ENCODE measurements around the gene TRIL.

Gene TRIL

DNA sequence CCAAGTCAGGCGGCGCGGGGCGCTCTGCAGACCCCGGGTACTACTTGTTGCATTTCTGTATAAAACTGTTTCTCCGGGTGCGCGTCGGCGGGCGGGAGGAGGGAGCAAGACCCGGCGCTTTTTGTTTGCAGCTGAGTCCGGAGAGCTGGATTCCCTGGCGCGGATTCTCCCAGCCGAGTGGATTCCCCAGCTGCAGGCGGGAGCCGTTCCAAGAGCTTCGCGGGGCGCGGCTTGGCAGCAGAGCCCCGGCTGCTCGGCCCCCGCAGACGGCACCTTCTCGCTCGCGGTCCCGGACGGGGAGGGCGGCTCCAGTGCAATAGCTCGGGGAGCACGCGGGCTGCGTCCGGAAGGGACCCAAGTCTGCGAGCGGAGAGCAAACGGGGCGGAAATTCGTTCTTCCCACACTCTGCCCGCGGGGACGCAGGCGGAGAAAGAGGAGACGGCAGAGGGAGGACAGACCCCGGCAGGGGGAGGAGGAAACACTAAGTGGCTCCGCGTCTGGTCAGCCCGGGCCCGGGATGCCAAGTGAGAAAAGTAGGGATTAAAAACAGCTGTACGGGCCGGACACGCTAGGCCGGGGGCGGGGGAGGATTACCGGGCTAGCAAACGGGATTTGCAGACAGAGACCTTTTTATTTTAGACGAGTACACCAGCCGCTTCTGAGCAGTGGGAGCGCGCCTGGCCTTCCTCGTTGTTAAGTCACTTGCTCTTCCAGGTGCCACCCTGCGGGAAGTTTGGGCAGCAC is at the start of gene TRIL:
TRIL (minus strand) TSS at position 96 of the 745 bp plus-strand sequence. CDS start 284 bp downstream, outside the sequence.
- no peak for TF ChIP-seq CTCF (IDR thresholded peaks at IDR 0.05; ENCODE audit: low read depth, low read length, missing control alignments)
- H3K4me3 ChIP-seq (ENCODE audit: low read depth, low read length) = no peak within 1 kb of the TSS
- no peak for DNase-seq (ENCODE audit: low read depth)

DNA sequence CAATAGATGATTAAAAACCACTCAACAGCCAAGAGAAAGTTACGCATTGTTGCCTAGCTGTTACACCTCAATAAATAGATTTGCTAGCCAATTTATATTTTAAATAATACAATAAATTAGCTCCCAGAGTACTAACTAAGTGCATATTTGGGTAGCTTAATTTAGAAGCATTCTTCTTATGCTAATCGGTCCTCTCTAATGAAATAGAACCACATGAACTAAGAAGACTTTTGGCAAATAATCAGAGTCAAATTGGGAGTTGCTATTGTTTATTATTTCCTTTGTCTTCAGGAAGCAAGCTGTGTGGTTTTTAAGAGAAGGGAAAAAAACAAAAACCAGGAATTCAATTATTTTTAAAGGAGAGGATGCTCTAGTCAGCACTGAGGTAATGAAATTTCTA is 49.0 kb upstream of the TRIL start:
- DNase-seq (ENCODE audit: low read depth) = no peak
- no peak for TF ChIP-seq CTCF (IDR thresholded peaks at IDR 0.05; ENCODE audit: low read depth, low read length, missing control alignments)

DNA sequence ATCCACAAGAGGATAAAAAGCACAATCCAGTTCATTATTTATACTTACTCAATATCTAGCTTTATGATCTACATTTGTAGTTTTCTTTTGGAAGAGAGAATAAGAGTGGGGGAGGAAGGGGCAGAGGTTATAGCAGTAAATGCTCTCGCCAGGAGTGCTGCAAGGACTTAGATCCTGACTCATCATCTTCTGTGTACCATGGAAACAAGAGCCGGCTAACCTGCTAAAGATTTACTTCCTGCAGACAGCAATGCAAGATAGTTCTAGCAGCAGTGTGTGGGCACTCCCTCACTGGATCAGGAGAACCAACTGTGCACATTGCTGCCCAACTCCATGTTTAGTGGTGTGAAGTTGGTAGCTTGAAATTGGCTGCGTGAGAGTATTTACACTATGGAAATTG is 47.7 kb upstream of the TRIL start:
- no peak for DNase-seq (ENCODE audit: low read depth)

More for the DNA sequence above, 49.0 kb upstream of the TRIL start:
- no peak overlapping the region for H3K4me3 ChIP-seq (ENCODE audit: low read depth, low read length)

DNA sequence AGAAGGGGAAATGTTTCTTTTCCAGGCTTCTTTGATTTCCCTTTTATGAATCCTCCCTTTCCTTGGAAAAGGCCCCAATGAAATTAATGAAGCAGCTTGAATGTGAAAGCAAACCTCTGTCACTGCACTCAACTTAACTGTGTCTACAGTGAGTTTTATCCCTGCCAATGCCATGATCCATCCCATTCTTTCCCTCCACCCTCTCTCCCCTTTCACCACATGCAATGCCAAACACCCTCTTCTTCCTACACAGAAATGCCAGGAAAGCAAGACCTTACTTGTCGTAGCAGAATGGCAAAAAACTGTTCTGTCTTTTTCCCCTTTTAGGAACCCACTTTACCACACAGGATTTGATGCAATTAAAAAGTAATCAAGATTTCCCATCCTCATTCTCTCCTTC is 47.3 kb upstream of the TRIL start:
- DNase-seq (ENCODE audit: low read depth) = no peak
- no peak overlapping the region for H3K4me3 ChIP-seq (ENCODE audit: low read depth, low read length)
- TF ChIP-seq CTCF (IDR thresholded peaks at IDR 0.05; ENCODE audit: low read depth, low read length, missing control alignments) = no peak

More for the DNA sequence above, 47.7 kb upstream of the TRIL start:
- no peak overlapping the region for H3K4me3 ChIP-seq (ENCODE audit: low read depth, low read length)
- TF ChIP-seq CTCF (IDR thresholded peaks at IDR 0.05; ENCODE audit: low read depth, low read length, missing control alignments) = no peak

- DNase-seq (ENCODE audit: low read depth) = no peak
- TF ChIP-seq CTCF (IDR thresholded peaks at IDR 0.05; ENCODE audit: low read depth, low read length, missing control alignments) = no peak
Observed at GRCh38 chr7:29003703-29004102, 45.6 kb upstream of the TRIL start.

DNA sequence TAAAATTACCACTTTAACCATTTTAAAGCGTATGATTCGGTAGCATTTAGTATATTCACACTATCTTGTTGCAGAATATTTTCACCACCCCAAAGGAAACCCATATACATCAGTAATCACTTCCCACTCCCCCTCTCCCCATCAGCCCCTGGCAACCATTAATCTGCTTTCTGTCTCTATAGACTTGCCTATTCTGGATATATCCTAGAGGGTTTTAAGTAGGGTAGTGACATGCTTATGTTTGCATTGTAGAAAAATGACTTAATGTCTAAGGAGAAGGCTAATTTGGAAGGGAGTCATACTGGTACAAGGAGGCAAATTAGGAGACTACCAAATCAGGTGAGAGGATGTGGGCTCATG is 42.6 kb upstream of the TRIL start:
- DNase-seq (ENCODE audit: low read depth) = no peak
- H3K4me3 ChIP-seq (ENCODE audit: low read depth, low read length) = no peak overlapping the region
- no peak for TF ChIP-seq CTCF (IDR thresholded peaks at IDR 0.05; ENCODE audit: low read depth, low read length, missing control alignments)

More at GRCh38 chr7:29003703-29004102, 45.6 kb upstream of the TRIL start:
- no peak overlapping the region for H3K4me3 ChIP-seq (ENCODE audit: low read depth, low read length)

Data from GM12864 (cell line).